HepG2 (cell line): Measurements from ENCODE around the gene PSMC4. TPM values are rescaled to one million over a fixed set of nuclear protein-coding genes. Genes with fewer than 3 reads are reported as not detected.

Experiments
- AHR ChIP-seq: IDR thresholded peaks from 2 replicates; pipeline ENCODE4 v1.6.1; 2018; ENCODE audit warnings: missing genetic modification reagents, missing compliant biosample characterization
- BCL3 ChIP-seq: sonication (generic); formaldehyde crosslinking; IDR thresholded peaks from 2 replicates; pipeline ENCODE4 v1.5.1; 2020; ENCODE audit warnings: mild to moderate bottlenecking, missing genetic modification reagents, moderate library complexity
- CREBL2 ChIP-seq: sonication (generic); formaldehyde crosslinking; IDR thresholded peaks from 2 replicates; pipeline ENCODE4 v1.8.1; 2023; ENCODE audit warnings: missing genetic modification reagents, mild to moderate bottlenecking, borderline replicate concordance
- E2F2 ChIP-seq: sonication (generic); formaldehyde crosslinking; IDR thresholded peaks from 2 replicates; pipeline ENCODE4 v1.4.0; 2020; ENCODE audit warnings: missing genetic modification reagents, borderline replicate concordance
- FOXO1 ChIP-seq: sonication (generic); formaldehyde crosslinking; IDR thresholded peaks from 2 replicates; pipeline ENCODE4 v1.4.0; 2020; ENCODE audit warnings: missing genetic modification reagents
- MTF1 ChIP-seq: sonication (generic); formaldehyde crosslinking; IDR thresholded peaks from 2 replicates; pipeline ENCODE4 v1.5.0; 2020; ENCODE audit warnings: missing genetic modification reagents
- MXI1 ChIP-seq: IDR thresholded peaks from 3 replicates; pipeline ENCODE4 v1.6.1; 2012; ENCODE audit warnings: low read depth, low read length, inconsistent platforms, borderline replicate concordance
- PATZ1 ChIP-seq: sonication (generic); formaldehyde crosslinking; IDR thresholded peaks from 2 replicates; pipeline ENCODE4 v1.4.0; 2020; ENCODE audit warnings: missing genetic modification reagents
- SMARCE1 ChIP-seq: fragments of 450-650 bp; IDR thresholded peaks from 2 replicates; pipeline ENCODE4 v1.6.1; 2017; ENCODE audit warnings: borderline replicate concordance
- TFDP1 ChIP-seq: IDR thresholded peaks from 2 replicates; pipeline ENCODE4 v1.6.1; 2016; ENCODE audit warnings: missing compliant biosample characterization, missing genetic modification reagents, borderline replicate concordance
- TFE3 ChIP-seq: IDR thresholded peaks from 2 replicates; pipeline ENCODE4 v1.6.1; 2016
- ZBTB25 ChIP-seq: IDR thresholded peaks from 2 replicates; pipeline ENCODE4 v1.6.1; 2018; ENCODE audit warnings: missing genetic modification reagents
- ZNF232 ChIP-seq: sonication (generic); formaldehyde crosslinking; IDR thresholded peaks from 2 replicates; pipeline ENCODE4 v1.4.0; 2020; ENCODE audit warnings: missing genetic modification reagents, borderline replicate concordance
- ZNF414 ChIP-seq: sonication (generic); formaldehyde crosslinking; IDR thresholded peaks from 2 replicates; pipeline ENCODE4 v1.5.0; 2020; ENCODE audit warnings: missing genetic modification reagents
- ZNF460 ChIP-seq: sonication (generic); formaldehyde crosslinking; IDR thresholded peaks from 2 replicates; pipeline ENCODE4 v1.5.1; 2020; ENCODE audit warnings: missing genetic modification reagents, mild to moderate bottlenecking, borderline replicate concordance
- ZNF501 ChIP-seq: sonication (generic); formaldehyde crosslinking; IDR thresholded peaks from 2 replicates; pipeline ENCODE4 v1.5.1; 2020; ENCODE audit warnings: mild to moderate bottlenecking, moderate library complexity, missing genetic modification reagents
- ZNF644 ChIP-seq: IDR thresholded peaks from 2 replicates; pipeline ENCODE4 v1.6.1; 2016; ENCODE audit warnings: low read depth
- ZNF674 ChIP-seq: sonication (generic); formaldehyde crosslinking; IDR thresholded peaks from 2 replicates; pipeline ENCODE4 v1.5.0; 2020; ENCODE audit warnings: low read depth, mild to moderate bottlenecking, missing genetic modification reagents
- ZNF782 ChIP-seq: sonication (generic); formaldehyde crosslinking; IDR thresholded peaks from 2 replicates; pipeline ENCODE4 v1.4.0; 2020; ENCODE audit warnings: missing genetic modification reagents, mild to moderate bottlenecking, borderline replicate concordance
- polyA plus RNA-seq, 8 experiments: library from polyadenylated mRNA; depleted of rRNA in 3 of 8; stranded (reverse) in 7 of 8; unstranded in 1 of 8; fragments of >200 nt; fragmentation: Illumina TruSeq in 4 of 8; extraction: Trizol in 4 of 8; gene quantifications; 2 replicates each; pipeline versions ENCODE4 v1.2.1 to v1.2.3, GENCODE V29; 2011 to 2016; ENCODE audit warnings: low read depth in 4 of 8, missing spikeins in 1 of 8, mixed read lengths in 1 of 8; ENCODE audit not compliant: insufficient read depth in 1 of 8
- total RNA-seq, 5 experiments: library from RNA; depleted of rRNA; stranded (reverse); fragments of >200 nt; fragmentation: Illumina TruSeq; extraction: Trizol; gene quantifications; 2 replicates each; pipeline ENCODE4 v1.2.3, GENCODE V29; 2016; ENCODE audit warnings: low read depth in 1 of 5

PSMC4 gene
- total and polyA plus RNA-seq, 2 of the 13 experiments (the other 11 are each of a cell fraction or from before 2014, with no cell fraction given): 49.9 to 160 TPM

GRCh38 chr19:39970675-39971379 lies at the start of gene PSMC4 (continued):
- TF ChIP-seq E2F2 (no peak; the same call in 1 of the 2 replicates), TFE3 (CRISPR knock-in tag) (peak; percentile 86), SMARCE1 (no peak), ZNF782 (CRISPR knock-in tag) (0 out of 2 replicates have a peak, but pooled peaks have one; percentile 43), ZNF460 (CRISPR knock-in tag) (peak; percentile 12; the same call in 1 of the 2 replicates), MXI1 (peak; percentile 93; the same call in 2 of the 3 replicates), PATZ1 (peak; percentile 87), ZNF644 (0 out of 2 replicates have a peak, but pooled peaks have one; percentile 26), CREBL2 (CRISPR knock-in tag) (peak; percentile 26; the same call in 1 of the 2 replicates), TFDP1 (CRISPR knock-in tag) (peak; percentile 94), ZNF501 (CRISPR knock-in tag) (peak; percentile 54), BCL3 (CRISPR knock-in tag) (peak; percentile 82; the same call in 1 of the 2 replicates), AHR (CRISPR knock-in tag) (peak; percentile 70; the same call in 1 of the 2 replicates), ZNF232 (0 out of 2 replicates have a peak, but pooled peaks have one; percentile 70), ZBTB25 (CRISPR knock-in tag) (peak; percentile 94), ZNF674 (no peak), MTF1 (CRISPR knock-in tag) (no peak), ZNF414 (CRISPR knock-in tag) (no peak; the same call in 1 of the 2 replicates), FOXO1 (CRISPR knock-in tag) (peak; percentile 62; the same call in 1 of the 2 replicates)
